HG03066 (cell line): ENCODE results near the gene BEND6.
"Not testable (repeated sequence)": the region's sequence is repeated elsewhere in the genome, so short reads cannot be mapped to it uniquely, and the experiment has no call there.

ENCODE experiments used
- ATAC-seq: cut with Tn5 transposase; IDR thresholded peaks from one replicate; pipeline ENCODE4 v1.9.1; 2021; ENCODE audit warnings: low read depth; ENCODE audit not compliant: unreplicated experiment

BEND6 gene

DNA sequence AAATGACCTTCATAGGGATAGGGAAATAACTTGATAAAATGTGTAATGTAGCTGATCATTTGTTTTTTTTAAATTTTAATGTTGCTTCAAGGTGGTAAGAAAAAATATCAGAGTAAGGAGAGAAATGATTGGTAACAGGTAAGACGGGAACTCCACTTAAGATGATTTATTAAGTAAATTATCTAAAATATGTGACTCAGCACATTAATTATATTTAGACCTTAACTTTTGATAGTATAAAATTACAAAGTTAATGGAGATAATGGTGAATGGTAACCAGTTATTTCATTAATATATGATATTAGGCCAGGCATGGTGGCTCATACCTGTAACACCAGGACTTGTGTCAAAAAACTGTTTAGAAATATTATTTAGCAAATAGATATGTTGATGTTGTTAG lies 10.2 kb downstream of the BEND6 start:
- ATAC-seq, result no peak

DNA sequence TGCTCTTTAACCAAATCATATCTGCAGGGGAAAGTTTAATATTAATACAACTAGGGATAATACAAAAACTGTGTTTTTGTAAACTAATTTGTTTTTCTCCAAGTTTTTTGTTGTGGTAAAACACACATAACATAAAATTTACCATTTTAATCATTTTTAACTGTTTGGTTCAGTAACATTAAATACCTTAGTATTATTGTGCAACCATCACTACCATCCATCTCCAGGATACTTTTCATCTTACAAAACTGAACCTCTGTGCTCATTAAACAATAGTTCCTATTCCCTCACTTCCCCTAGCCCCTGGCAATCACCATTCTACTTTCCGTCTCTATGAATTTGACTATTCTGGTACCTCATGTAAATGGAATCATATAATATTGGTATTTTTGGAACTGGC lies 15.9 kb downstream of the BEND6 start:
- no peak for ATAC-seq

DNA sequence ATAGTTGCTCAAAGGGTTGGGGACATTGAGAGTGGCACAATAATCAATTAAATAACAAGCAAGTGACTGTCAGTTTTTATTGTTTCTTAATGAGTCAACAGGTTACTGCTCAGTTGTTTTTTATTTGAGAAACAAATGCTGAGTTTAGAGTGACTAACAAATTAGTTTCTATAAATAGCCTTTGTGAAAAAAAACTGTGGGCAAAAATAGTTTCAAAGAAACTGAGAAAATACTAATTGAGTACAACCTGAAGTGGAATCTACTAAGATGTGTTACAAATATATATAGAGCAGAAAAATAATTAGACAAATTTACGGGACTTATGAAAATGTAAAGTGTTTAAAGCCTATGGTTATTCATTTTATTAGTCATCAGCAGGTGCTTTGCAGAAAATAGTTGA lies 22.3 kb downstream of the BEND6 start:
- no peak for ATAC-seq

DNA sequence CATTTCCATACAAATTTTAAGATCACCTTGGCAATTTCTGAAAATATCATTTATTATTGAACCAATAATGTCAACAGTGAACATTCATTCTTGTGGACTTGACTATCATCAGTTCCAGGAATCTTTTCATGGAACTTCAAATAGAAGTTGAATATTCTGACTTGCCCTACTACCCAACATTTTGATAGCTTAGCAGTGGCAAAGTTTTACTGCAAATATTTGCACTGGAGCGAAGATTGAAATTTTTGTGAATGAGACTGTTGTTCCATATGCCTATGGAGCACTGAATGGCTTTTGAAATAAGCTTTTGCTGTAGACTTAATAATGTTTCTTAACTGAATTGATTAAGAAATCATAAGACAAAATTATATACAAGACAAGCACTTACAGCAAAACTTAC lies 23.6 kb downstream of the BEND6 start:
- ATAC-seq, result no peak

- no peak for ATAC-seq
Measured at GRCh38 chr6:56984361-56984760, 29.5 kb downstream of the BEND6 start.

DNA sequence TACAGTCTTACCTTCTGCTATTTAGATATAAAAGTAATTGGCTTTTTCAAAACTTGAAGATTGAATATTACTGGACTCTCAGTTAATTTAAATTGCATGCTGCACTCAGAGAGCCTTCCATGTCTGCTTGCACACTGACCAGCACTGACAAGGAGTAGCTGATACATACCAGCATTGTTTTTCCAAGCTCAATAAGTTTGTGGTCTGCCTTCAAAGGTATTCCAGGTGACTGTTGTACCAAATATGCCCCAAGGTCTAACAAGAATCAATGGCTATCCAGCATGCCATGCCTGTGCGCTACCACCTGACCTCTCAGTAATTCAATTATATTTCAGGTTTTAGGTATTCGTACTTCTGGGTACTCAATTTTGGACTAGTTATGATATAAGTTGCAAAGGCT lies 30.0 kb downstream of the BEND6 start:
- ATAC-seq, result no peak

DNA sequence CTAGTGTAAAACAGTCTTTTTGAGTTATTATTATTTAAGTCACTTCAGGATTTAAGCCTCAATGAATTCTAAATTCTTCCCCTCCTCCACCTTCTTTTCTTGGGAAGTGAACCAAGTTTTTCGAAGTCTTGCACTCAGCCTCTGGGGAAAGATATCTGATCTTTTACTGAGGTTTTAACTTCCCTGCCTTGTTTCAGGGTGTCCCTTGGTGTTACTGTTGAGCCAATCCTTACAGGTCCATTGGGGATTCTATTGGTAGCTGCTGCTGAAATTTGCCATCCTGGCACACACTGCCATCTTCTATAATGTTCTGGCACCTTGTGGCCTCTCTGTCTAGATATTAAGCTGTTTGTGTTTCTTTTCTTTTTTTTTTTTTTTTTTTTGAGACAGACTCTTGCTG lies 31.7 kb downstream of the BEND6 start:
- no peak for ATAC-seq

DNA sequence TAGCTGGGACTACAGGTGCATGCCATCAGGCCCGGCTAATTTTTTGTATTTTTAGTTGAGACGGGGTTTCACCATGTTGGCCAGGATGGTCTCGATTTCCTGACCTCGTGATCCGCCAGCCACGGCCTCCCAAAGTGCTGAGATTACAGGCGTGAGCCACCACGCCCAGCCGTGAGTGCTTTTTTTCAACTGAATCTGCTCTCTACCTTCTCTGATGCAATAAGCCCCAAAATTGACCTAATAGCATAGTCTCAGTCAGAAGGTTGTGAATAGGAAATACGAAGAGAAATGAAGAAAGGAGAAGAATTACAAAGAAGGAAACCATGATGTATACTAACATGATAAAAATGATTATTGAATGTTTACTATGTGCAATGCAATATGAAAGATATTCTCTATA lies 33.2 kb downstream of the BEND6 start:
- no peak for ATAC-seq

- ATAC-seq, result no peak
Measured at GRCh38 chr6:56992036-56992435, 37.1 kb downstream of the BEND6 start.

DNA sequence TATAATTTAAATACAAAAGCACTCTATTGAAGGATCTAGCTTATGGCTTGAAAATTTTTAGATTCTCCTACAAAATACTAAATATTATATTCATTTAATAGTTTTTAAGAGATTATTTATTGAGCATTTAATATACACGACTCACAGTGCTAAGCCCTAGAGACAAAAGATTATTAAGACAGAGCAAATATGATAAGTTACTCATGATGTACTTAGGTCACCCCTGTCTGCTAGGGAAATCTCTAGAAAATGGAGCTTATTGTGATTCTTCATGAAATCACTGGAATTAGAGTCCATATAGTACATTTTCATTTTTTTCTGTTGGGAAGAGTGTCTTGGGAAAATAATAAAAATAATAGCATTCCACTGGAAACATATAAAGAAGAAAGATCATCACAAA lies 37.8 kb downstream of the BEND6 start:
- no peak for ATAC-seq

- no peak for ATAC-seq
Measured at GRCh38 chr6:56995347-56995902, 40.5 kb downstream of the BEND6 start.

DNA sequence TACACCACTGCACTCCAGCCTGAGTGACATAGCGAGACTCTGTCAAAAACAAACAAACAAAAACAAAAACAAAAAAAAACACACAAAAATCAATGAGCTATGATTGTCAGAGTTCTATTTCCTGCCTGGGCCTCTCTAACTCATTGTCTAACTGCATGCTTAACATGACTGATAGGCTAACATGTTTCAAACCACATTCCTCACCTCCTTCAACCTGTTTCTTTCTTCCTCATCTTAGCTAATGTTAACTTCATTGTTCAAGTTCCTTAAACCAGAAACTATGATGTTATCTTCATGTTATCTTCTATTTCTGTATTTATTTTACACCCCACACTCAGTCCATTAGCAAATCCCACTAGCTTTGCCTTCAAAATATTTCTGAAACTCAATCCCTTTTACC lies 41.5 kb downstream of the BEND6 start:
- no peak for ATAC-seq

GRCh38 chr6:56999049-56999448 lies 44.1 kb downstream of the BEND6 start:
- ATAC-seq, result no peak

- not testable (repeated sequence) for ATAC-seq
Measured at GRCh38 chr6:56999748-57000147, 44.8 kb downstream of the BEND6 start.

- ATAC-seq, result no peak
Measured at GRCh38 chr6:57002197-57002596, 47.3 kb downstream of the BEND6 start.

DNA sequence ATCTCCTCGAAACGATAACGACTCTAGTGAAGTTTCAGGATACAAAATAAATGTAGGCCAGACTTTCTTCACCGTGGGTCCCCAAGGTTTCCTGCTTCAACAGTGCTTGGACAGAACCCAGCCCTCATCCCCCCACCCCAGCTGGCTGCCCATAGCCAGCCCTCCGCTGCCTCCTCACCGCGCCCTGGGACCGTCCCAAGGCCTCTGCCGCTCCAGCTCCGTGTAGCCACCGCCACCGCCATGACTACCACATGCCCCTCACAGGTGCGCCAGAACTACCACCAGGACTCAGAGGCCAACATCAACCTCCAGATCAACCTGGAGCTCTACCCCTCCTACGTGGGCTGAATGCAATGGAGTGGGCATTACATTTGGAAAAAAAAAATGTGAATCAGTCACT lies 49.4 kb downstream of the BEND6 start:
- no peak for ATAC-seq

- ATAC-seq, result no peak
Measured at GRCh38 chr6:57006101-57006500, 51.2 kb downstream of the BEND6 start.

GRCh38 chr6:57008069-57008468 lies 53.2 kb downstream of the BEND6 start:
- ATAC-seq, result not testable (repeated sequence)

- ATAC-seq, result no peak
Measured at GRCh38 chr6:57013521-57013926, 58.6 kb downstream of the BEND6 start.

- no peak for ATAC-seq
Measured at GRCh38 chr6:57017069-57017468, 62.2 kb downstream of the BEND6 start.

DNA sequence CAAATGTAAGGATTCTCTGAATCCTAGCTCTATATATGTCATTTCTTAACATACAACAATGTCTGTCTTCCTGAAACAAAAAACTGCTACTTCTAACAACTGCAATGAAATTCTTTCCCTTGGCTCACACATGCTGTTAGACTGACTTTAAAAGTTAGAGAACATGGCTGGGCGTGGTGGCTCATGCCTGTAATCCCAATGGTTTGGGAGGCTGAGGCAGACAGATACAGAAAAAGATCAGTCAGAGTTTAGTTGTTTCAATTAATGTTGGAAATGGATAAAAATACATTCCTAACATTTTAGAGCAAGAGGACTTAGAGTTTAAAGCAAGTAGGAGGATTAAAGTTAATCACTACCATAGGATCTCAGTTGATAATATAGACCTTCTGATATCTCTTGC lies 62.9 kb downstream of the BEND6 start:
- no peak for ATAC-seq

DNA sequence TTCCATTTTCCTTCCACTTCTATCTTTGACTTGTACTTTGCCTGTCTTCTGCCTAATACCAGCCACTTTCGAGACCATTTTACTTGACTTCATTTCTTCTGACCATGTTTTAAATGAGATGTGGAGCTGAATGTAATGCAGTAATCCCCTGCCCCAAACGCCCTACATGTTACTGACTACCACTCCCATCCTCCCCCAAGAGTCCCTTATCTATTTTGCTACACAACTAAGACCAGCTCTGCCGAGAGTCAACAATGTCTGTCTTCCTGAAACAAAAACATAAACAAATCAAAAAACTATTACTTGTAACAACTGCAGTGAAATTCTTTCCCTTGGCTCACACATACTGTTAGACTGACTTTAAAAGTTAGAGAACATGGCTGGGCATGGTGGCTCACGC lies 64.5 kb downstream of the BEND6 start:
- no peak for ATAC-seq

DNA sequence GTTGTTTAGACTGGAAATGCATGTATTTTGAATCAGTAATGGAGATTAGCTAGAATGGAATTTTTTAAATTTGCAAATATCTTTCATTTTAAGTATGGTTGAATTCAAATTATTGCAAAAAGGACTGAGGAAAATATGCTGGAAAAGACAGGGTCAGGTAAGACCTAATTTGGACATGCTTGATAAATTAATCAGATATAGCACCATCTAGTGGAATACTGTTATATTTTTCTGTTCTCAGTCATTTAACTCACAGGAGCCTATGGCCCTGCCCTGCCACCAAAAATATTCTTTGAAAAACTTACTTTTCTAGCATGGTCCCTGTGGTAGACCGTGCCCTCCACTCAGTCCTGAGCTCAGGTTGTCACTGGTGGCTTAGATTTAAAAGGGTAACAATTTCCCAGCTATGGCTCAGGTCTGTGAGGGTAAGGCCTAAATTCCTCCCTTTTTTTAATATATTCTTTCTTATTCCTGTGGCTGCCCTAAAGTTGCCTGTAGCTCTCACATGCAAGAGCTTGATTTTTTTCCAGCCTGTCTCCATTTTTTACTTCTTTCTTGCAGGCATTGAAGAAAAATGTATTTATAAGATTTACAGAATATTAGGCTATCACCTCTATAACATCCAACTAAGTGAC lies 66.3 kb downstream of the BEND6 start:
- ATAC-seq, result peak; percentile 80
